HUES6 (cell line): ENCODE data around the gene TMEM138.

ENCODE experiments used
- H3K27ac ChIP-seq: 2 replicates; pipeline ENCODE4 v1.7.0; 2013; ENCODE audit warnings: low read depth, mild to moderate bottlenecking, low read length, inconsistent platforms
- H3K27me3 ChIP-seq: 2 replicates; pipeline ENCODE4 v1.6.1; 2013; ENCODE audit warnings: low read length; ENCODE audit not compliant: control insufficient read depth, insufficient read depth
- H3K36me3 ChIP-seq: 2 replicates; pipeline ENCODE4 v1.6.1; 2013; ENCODE audit warnings: low read length; ENCODE audit not compliant: control insufficient read depth, insufficient read depth
- H3K4me1 ChIP-seq: 2 replicates; pipeline ENCODE4 v1.6.1; 2013; ENCODE audit warnings: low read length; ENCODE audit not compliant: control insufficient read depth, insufficient read depth
- H3K4me3 ChIP-seq: 2 replicates; pipeline ENCODE4 v1.5.1; 2013; ENCODE audit warnings: low read depth, low read length
- H3K9ac ChIP-seq: one replicate; pipeline ENCODE4 v1.6.1; 2013; ENCODE audit warnings: mild to moderate bottlenecking, low read length
- H3K9me3 ChIP-seq: 2 replicates; pipeline ENCODE4 v1.6.1; 2013; ENCODE audit warnings: low read depth, low read length; ENCODE audit not compliant: control insufficient read depth, insufficient read depth

The TMEM138 gene

GRCh38 chr11:61411589-61411988 is 49.4 kb downstream of the TMEM138 start:
- Histone ChIP-seq H3K27ac (no peak overlapping the region), H3K4me3 (no peak overlapping the region), H3K9me3 (no peaks in the 10 kb centered on the region), H3K36me3 (peaks cover 96% of the 10 kb centered on the region), H3K9ac (no peak overlapping the region), H3K27me3 (no peaks in the 10 kb centered on the region), H3K4me1 (no peaks in the 10 kb centered on the region)

GRCh38 chr11:61413496-61413895 is 51.3 kb downstream of the TMEM138 start:
- Histone ChIP-seq H3K9ac (no peak overlapping the region), H3K36me3 (peaks cover 98% of the 10 kb centered on the region)

GRCh38 chr11:61414547-61414946 is 52.4 kb downstream of the TMEM138 start:
- Histone ChIP-seq H3K27me3 (no peaks in the 10 kb centered on the region), H3K9me3 (no peaks in the 10 kb centered on the region), H3K4me1 (no peaks in the 10 kb centered on the region), H3K36me3 (peaks cover 99% of the 10 kb centered on the region), H3K4me3 (no peak overlapping the region), H3K27ac (no peak overlapping the region), H3K9ac (no peak overlapping the region)

More at GRCh38 chr11:61413496-61413895, 51.3 kb downstream of the TMEM138 start:
- Histone ChIP-seq H3K4me1 (no peaks in the 10 kb centered on the region), H3K27me3 (no peaks in the 10 kb centered on the region), H3K4me3 (no peak overlapping the region), H3K9me3 (no peaks in the 10 kb centered on the region), H3K27ac (no peak overlapping the region)

GRCh38 chr11:61415381-61415780 is 53.2 kb downstream of the TMEM138 start:
- peaks cover 99% of the 10 kb centered on the region for H3K36me3 ChIP-seq
- no peak overlapping the region for H3K9ac ChIP-seq
- H3K4me3 ChIP-seq: no peak overlapping the region
- H3K4me1 ChIP-seq: no peaks in the 10 kb centered on the region
- no peaks in the 10 kb centered on the region for H3K27me3 ChIP-seq
- H3K27ac ChIP-seq: no peak overlapping the region
- no peaks in the 10 kb centered on the region for H3K9me3 ChIP-seq

- H3K9me3 ChIP-seq: no peaks in the 10 kb centered on the region
- H3K4me1 ChIP-seq: no peaks in the 10 kb centered on the region
- no peak overlapping the region for H3K9ac ChIP-seq
- no peak overlapping the region for H3K27ac ChIP-seq
- H3K27me3 ChIP-seq: no peaks in the 10 kb centered on the region
- no peak overlapping the region for H3K4me3 ChIP-seq
- H3K36me3 ChIP-seq: peaks cover 99% of the 10 kb centered on the region
These were observed 54.8 kb downstream of the TMEM138 start for GRCh38 chr11:61416941-61417340.

- Histone ChIP-seq H3K4me1 (no peaks in the 10 kb centered on the region), H3K9ac (no peak overlapping the region), H3K27ac (no peak overlapping the region), H3K4me3 (no peak overlapping the region), H3K36me3 (peaks cover 100% of the 10 kb centered on the region), H3K27me3 (no peaks in the 10 kb centered on the region), H3K9me3 (no peaks in the 10 kb centered on the region)
These were observed 55.5 kb downstream of the TMEM138 start for GRCh38 chr11:61417670-61418069.

- no peak overlapping the region for H3K9ac ChIP-seq
- no peaks in the 10 kb centered on the region for H3K27me3 ChIP-seq
- H3K9me3 ChIP-seq: no peaks in the 10 kb centered on the region
- no peaks in the 10 kb centered on the region for H3K4me1 ChIP-seq
- no peak overlapping the region for H3K27ac ChIP-seq
- no peak overlapping the region for H3K4me3 ChIP-seq
- peaks cover 98% of the 10 kb centered on the region for H3K36me3 ChIP-seq
These were observed 56.0 kb downstream of the TMEM138 start for GRCh38 chr11:61418136-61418535.
